ENCODE results near the gene RNF217.
"Not testable (repeated sequence)": the region's sequence is repeated elsewhere in the genome, so short reads cannot be mapped to it uniquely, and the experiment has no call there.

The RNF217 gene, protein sequence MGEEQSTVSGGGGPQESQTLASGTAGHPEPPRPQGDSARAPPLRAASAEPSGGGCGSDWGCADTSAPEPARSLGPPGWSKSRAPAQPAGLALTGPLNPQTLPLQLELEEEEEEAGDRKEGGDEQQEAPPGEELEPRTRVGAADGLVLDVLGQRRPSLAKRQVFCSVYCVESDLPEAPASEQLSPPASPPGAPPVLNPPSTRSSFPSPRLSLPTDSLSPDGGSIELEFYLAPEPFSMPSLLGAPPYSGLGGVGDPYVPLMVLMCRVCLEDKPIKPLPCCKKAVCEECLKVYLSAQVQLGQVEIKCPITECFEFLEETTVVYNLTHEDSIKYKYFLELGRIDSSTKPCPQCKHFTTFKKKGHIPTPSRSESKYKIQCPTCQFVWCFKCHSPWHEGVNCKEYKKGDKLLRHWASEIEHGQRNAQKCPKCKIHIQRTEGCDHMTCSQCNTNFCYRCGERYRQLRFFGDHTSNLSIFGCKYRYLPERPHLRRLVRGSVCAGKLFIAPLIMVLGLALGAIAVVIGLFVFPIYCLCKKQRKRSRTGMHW

DNA sequence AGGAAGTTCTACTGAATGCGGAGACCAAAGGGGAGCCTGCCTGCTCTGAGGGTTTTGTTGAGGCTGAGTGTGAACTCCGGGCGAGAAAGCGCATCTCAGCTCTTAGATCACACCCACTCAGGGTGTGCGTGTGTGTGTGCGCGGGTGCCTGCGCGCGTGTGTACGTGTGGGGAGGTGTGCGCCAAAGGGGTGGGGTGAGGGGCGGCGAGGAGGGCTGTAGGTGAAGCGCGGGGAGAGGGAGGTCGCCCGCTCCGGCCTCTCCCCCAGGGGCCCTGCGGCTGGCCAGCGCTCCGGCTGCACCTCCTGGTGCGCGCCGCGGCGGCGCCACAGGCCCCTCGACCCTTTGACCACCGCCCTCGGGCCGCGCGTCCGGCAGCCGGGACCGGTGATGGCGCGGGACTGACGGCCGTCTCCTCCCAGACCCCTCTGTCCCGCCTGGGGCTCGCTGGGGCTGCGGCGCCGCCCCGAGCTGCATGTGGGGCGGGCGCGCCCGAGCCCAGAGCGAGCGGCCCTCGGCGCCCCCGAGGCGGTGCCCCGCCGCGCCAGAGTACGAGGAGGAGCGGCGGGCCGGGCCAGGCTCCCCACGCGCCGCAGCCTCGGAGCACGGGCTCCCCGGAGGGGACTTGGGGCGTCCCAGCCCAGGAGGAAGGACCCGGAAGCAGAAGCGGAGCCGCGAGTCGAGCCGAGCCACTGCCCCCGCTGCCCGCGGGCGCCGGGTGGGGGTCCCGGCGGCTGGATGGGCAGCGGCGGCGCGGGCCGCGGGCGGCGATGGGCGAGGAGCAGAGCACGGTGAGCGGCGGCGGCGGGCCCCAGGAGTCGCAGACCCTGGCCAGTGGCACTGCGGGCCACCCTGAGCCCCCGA lies at the start of gene RNF217:
RNF217 (plus strand) TSS at position 661 of the 862 bp plus-strand sequence; CDS start at position 769, 108 bp downstream.
- peak; percentile 73 for DNase-seq

DNA sequence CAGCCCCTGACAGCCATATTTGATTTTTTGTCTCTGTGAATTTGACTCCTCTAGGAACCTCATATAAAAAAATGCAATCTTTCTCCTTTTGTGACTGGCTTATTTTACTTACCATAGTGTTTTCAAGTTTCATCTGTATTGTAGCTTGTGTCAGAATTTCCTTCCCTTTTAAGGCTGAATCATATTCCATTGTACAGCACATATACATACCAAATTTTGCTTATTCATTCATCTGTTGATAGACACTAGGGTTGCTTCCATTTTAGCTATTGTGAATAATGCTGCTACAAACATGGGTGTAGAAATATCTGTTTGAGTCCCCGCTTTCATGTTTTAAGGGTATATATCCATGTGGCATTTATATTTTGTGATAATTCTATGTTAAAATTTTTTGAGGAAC lies 49.2 kb upstream of the RNF217 start:
- no peak for DNase-seq

DNA sequence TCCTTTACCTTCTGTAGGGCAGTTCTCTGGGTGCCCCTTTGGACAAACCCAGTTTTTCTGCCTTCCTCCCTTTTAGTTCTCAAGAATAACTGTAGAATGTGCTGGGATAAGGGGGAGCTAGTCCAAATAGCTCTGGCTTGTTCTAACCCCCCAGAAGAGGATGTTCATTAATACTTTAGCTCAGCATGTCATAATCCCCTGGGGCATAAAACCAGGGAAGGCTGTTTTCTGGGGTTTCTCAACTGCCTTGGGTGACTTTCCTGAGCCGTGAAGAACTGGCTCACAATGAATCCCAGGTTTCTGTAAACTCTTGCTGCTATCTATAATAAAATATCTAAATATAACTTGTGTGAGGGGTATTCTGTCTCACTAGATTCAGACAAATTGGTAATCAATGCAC lies 44.5 kb upstream of the RNF217 start:
- no peak for DNase-seq

DNA sequence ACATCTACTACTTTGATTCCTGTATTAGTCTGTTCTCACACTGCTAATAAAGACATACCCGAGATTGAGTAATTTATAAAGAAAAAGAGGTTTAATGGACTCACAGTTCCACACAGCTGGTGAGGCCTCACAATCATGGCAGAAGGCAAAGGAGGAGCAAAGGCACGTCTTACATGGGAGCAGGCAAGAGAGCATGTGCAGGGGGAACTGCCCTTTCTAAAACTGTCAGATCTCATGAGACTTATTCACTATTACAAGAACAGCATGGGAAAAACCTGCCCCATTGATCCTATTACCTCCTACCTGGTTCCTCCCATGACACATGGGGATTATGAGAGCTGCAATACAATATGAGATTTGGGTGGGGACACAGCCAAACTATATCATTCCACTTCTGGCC lies 42.5 kb upstream of the RNF217 start:
- not testable (repeated sequence) for DNase-seq

DNA sequence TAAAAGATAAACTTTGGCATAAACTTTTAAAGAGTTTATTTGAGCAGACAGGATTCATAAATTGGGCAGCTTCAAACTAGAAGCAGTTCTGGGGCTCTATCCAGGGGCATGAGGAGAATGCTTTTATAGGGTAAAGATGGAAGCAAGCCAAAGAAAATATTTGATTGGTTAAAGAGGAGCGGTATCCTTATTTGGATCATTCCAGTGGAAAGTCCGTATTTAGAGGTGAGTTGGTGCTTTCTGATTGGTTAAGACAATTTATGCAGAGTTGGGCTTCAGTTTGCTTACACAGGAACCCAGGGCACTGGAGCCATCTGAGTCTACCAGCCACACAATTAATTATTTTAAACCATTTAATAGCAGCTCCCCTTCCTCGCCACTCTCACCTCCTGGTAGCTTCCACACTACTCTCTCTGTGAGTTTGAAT lies 37.9 kb upstream of the RNF217 start:
- DNase-seq, result no peak

DNA sequence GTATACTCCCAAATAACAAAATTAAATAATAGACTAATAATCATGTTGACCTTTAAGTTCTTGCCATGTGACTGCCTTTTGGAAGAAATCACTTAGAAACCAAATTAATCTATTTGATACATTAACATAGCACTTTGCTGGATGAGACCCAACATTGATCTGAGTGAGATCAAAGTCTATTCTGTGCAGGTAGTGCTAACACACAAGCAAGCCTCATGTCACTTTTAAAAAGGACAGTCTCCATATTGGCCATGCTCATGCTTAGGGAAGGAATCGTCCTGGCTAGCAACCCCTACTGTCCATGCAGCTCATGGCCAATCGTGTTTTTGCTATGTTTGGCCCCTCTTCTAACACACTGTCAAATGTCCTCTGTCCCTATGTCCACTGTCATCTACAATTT lies 35.8 kb upstream of the RNF217 start:
- DNase-seq, result no peak

DNA sequence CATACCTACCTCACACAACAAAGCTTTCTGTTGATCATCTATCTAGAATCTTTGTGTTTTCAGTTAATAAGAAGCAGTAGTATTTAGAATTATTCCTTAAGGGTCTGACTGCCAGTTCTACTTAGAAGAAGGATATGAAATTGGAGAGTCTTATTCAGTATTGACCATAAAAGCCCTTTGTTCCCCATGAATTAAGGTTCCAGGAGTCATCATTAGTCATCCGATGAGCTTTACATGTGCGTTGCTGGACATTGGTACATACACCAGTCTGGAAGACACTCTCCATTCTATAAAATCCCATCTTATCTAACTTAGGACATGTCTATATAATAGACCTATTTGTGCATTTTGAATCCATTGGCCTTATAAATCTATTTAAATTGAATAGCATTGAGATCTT lies 34.4 kb upstream of the RNF217 start:
- no peak for DNase-seq

DNA sequence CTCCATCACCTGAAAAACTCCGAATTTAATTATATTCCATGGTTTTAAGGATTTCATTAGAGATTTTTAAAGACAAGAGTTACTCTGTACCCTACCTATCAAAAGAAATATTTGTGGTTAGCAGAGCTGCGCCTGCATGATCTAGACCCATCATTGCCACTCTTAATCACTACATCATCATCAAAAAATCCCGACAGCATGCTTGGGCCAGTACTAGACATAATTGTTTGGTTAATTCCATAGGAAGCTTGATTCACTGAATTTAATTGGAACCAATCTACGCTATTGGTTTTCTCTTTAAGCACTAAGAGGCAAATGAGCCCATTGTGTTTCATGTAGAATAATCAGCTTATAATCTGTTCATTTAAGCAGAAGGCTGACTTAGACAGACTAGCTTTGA lies 33.4 kb upstream of the RNF217 start:
- DNase-seq, result no peak

DNA sequence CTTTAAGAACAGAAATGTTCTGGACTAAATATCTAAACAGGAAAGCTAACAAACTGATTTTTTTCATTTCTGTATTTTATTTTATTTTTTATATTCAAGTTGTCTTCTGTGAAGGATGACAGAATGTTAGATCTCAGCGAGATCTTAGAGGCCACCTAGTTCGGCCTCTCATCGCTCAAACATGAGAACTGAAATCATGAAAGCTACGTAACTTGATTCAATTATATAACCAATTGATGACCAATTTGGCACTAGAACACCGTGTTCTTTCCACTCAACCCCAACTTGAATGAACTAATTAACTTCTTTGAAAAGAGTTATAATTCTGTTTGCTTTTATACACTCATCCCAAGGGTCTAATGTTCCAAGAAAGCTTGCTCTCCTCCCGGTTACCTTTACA lies 24.6 kb upstream of the RNF217 start:
- no peak for DNase-seq

DNA sequence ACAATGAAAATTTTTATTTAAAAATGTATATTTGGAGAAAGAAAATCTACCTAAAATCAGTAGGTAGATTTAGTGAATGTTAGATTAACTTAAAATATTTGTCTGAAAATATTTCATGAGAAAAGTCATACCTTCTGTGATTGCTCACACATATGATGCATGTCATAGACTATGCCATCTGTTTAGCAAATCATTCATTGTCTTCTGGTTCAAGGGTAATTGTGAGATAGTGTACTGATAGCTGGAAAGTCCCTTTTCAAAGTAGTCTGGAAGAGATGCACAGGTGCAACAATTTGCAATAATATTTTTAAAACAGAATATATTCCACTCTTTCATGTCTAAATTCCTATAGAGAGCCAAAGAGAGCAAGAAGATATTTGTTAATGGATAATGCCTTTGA lies 21.0 kb upstream of the RNF217 start:
- DNase-seq, result no peak

DNA sequence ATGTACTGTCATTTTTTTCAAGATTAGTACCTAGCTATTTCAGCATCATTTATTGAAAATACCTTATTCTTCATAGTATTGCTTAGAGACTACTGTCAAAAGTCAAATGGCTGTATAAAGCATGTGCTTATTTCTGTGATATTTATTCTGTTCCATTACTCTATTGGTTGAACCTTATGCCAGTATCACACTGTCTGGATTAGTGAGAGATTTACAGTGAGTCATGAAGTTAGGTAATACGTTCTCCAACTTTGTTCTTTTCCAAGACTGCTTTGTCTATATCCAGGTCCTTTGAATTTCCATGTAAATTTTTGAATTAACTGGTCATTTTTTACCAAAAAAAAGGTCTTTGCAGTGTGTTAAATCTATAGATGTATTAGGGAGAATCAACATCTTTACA lies 18.6 kb upstream of the RNF217 start:
- no peak for DNase-seq

DNA sequence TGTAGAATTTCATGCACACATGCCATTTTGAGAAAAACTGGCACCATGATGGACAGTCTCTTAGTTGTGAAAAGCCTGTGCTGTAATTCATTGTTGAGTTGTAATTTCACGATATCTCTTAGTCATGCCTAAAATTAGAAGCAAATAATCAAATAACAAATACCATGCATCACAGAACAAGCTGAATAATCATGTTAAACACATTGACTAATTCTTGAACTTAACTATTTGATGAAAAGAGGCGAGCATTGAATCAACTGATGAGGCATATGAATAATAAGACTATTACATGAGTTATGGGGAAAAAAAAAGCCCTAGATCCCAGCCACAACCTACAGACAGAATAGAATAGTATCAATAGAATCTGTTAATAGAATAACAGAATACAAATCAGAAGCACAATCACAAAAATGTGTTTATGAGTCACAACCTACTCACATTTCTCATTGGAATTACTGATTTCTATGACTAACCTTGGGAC lies 14.2 kb upstream of the RNF217 start:
- DNase-seq, result no peak

DNA sequence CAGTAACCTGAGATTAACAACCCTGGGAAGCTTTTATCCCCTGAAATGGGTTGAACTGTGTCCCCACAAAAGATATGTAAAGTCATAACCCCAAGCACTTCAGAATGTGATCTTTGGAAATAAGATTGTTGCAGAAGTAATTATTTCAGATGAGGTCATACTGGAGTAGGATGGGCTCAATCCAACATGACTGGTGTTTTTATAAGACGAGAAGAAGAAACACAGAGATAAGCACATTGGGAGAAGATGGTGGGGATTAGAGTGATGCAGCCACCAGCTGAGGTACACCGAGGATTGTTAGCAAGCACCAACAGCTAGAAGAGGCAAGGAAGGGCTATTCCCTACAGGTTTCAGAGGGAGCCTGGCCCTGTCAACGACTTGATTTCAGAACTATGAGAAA lies 12.5 kb upstream of the RNF217 start:
- DNase-seq, result no peak

DNA sequence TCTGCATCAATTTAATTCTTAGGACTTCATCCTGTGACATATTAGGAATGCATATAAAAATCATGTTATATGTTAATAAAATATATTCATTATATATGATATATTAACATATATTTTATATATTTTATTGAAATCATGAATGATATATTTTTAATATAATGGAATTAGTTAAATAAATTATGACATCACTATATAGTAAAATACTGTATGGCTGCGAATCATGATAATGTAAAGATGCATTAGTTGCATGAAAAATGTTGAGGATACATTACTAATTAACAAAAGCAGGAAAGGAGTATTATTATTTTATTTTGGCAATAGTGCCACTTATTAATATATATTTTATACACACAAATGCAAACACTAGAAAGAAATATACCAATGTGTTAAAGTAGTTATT lies 8.4 kb upstream of the RNF217 start:
- DNase-seq, result no peak

DNA sequence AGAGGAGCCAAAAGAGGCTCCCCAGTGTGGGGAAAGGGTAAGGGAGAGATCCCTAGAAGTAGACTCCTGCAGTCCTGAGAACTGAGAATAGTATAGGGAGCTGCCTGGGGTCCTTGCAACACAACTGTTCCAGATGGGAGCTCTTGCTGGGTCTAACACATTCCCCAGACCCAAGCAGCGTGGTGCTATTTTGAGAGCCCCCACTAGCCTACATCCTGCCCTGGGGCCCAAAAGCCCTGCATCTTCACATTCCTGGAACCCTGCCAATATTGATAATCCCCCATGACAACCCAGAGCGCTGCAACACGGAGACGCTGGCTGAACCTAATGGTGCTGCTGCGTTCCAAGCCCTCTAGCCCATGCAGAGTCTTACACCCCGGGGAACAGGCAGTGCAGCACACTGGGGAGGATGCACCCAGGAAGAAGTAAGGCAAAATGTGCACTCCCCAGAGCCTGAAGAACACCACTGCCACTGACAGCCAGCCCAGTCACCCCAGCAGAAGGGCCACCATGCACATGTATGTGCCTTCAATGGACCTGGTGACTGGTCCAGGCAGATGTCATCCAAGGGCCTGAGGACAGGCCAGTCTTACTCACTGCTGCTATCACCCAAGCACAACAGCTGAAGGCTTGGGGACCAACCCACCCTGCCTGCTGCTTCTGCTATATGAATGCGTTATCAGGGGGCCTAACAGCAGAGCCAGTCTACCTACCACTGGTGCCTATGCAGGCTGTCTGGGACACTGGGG lies 7.0 kb upstream of the RNF217 start:
- no peak for DNase-seq

DNA sequence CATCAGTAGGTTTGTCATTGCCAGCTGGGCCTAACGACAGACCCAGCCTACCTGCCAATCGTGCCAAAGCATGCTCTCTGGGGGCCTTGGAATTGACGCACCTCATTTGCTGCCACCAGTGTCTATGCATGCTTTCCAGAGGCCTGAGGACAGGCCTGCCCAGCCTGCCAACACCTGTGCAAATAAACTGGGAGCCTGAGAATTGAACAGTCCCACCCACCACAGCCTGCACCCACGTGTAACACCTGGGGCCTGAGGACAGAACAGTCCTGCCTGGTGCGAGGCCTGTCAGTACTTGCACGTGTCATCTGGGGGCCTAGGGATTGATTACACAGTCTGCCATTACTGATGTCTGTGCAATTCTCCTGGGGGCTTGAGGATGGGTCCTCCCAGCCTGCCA lies 6.2 kb upstream of the RNF217 start:
- peak; percentile 30 for DNase-seq

DNA sequence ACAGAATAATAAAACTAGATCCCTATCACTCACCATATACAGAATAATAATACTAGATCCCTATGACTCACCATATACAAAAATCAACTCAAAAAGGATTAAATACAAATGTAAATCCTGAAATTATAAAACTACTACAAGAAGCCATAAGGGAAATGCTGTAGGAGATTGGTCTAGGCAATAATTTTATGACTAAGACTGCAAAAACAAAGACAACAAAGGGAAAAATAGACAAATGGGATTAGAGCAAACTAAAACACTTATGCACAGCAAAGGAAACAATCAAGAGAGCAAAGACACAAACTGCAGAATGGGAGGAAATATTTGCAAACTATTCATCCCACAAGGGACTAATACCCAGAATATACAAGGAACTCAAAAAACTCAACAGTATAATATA lies 4.1 kb upstream of the RNF217 start:
- no peak for DNase-seq

DNA sequence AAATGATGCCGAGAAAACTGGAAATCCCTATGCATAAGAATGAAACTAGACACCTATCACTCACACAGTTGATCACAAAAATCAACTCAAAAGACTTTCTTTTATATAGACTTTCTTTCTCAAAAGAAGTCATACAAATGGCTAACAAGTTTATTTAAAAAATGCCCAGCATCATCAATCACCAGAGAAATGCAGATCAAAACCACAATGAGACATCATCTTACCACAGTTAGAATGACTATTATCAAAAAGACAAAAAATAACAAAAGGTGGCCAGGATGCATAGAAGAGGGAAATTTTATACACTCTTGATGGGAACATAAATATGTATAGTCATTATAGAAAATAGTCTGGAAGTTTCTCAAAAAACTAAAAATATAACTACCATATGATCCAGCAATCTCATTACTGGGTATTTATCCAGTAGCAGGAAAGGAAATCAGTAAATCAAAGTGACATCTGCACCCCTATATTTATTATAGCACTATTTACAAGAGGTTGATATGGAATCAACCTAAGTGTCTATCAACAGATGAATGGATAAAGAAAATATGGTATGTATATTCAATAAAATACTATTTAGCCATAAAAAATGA lies 3.4 kb upstream of the RNF217 start:
- no peak for DNase-seq

DNA sequence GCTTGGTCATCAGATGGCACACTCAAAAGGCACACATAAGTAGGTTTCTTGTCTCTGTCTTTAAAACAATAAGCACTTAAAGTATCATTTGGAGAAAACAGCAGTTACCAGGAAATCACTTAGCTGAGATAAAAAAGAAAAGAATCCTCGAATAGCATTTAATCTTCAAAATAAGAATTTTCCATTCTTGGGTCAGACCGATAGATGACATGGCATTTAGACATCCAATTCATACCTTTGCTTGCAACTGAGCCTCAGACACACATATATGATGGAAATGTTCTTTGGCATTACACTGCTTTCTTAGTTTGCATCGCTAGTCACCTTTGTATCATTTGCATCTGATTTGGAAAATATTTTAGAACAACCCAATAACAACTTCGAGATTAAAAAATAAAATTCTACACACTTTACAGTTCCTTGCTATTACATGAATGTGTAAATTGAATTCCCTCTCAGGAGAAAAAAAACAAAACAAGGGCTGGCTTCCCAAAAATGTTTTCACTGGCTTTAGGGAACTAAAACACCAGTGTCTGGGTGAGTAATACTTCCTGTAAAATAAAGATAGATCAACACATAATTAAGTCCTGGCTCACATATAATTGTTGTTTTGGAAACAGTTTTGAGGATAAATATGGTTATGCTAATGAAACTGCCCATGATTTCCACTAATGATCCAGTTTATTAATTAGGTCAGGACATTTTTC lies 1.3 kb upstream of the RNF217 start:
- no peak for DNase-seq

DNA sequence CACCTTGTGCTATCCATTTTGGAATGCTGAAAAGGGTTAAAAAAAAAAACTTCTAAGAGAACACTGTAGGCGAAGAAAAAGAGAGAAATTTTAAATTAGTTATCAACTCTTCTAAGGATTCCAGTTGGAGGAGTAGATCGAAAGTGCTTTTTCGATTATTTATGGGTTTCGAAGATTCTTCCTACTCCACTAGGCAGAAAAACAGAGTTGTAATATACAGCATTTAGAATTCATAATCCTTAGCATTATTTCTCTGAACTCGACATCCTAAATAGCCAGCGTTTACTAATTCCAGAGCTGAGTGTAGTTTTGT lies 817 bp upstream of the RNF217 start:
- no peak for DNase-seq

DNA sequence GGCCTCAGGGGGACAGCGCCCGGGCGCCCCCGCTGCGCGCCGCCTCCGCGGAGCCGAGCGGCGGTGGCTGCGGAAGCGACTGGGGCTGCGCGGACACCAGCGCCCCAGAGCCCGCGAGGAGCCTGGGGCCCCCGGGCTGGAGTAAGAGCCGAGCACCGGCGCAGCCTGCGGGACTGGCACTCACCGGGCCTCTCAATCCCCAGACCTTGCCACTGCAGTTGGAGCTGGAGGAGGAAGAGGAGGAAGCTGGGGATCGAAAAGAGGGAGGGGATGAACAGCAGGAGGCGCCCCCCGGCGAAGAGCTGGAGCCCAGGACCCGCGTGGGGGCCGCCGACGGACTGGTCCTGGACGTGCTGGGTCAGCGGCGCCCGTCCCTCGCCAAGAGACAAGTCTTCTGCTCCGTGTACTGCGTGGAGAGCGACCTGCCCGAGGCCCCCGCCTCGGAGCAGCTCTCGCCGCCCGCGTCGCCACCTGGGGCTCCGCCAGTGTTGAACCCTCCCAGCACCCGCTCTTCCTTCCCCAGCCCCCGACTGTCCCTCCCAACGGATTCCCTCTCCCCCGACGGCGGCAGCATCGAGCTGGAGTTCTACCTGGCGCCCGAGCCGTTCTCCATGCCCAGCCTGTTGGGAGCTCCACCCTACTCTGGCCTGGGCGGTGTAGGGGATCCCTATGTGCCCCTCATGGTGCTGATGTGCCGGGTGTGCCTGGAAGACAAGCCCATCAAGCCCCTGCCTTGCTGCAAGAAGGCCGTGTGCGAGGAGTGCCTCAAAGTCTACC lies 590 bp downstream of the RNF217 start:
- DNase-seq, result peak; percentile 47

Data from NCI-H1105 treated with DMSO at 0.1 percent for 48 hours (cell line).